GM19023 (cell line): ENCODE results near the gene ERMARD.
A peak's percentile ranks its signal among the peaks of the same experiment; 100 is the strongest.

ENCODE experiments used
- ATAC-seq: cut with Tn5 transposase; IDR thresholded peaks from one replicate; pipeline ENCODE4 v1.9.1; 2021; ENCODE audit warnings: mild to moderate bottlenecking, moderate library complexity; ENCODE audit not compliant: unreplicated experiment

ERMARD gene

GRCh38 chr6:169782966-169783365, 31.5 kb downstream of the ERMARD start:
- ATAC-seq, result no peak

- no peak for ATAC-seq
These were observed 32.0 kb downstream of the ERMARD start for GRCh38 chr6:169783401-169783800.

- ATAC-seq, result no peak
These were observed 32.8 kb downstream of the ERMARD start for GRCh38 chr6:169783971-169784820.

GRCh38 chr6:169784821-169785340, 33.5 kb downstream of the ERMARD start:
- no peak for ATAC-seq

- ATAC-seq, result no peak
These were observed 34.1 kb downstream of the ERMARD start for GRCh38 chr6:169785566-169785965.

- no peak for ATAC-seq
These were observed 34.9 kb downstream of the ERMARD start for GRCh38 chr6:169786349-169786748.

- no peak for ATAC-seq
These were observed 36.4 kb downstream of the ERMARD start for GRCh38 chr6:169787797-169788196.

GRCh38 chr6:169788809-169789145, 37.4 kb downstream of the ERMARD start:
- no peak for ATAC-seq

GRCh38 chr6:169789146-169789943, 37.9 kb downstream of the ERMARD start:
- no peak for ATAC-seq

- ATAC-seq, result peak; percentile 96
These were observed 38.8 kb downstream of the ERMARD start for GRCh38 chr6:169789944-169790927.

- no peak for ATAC-seq
These were observed 40.3 kb downstream of the ERMARD start for GRCh38 chr6:169791721-169792131.

GRCh38 chr6:169792306-169793015, 41.0 kb downstream of the ERMARD start:
- no peak for ATAC-seq

GRCh38 chr6:169793408-169793807, 42.0 kb downstream of the ERMARD start:
- no peak for ATAC-seq

- ATAC-seq, result no peak
These were observed 43.1 kb downstream of the ERMARD start for GRCh38 chr6:169794317-169795055.

- no peak for ATAC-seq
These were observed 43.8 kb downstream of the ERMARD start for GRCh38 chr6:169795196-169795595.

- no peak for ATAC-seq
These were observed 47.5 kb downstream of the ERMARD start for GRCh38 chr6:169798764-169799473.

- no peak for ATAC-seq
These were observed 48.1 kb downstream of the ERMARD start for GRCh38 chr6:169799474-169799926.

- ATAC-seq, result no peak
These were observed 48.8 kb downstream of the ERMARD start for GRCh38 chr6:169800116-169800667.
